K562 (cell line): ENCODE results near the gene RNF207. TPM values are rescaled to one million over a fixed set of nuclear protein-coding genes. Genes with fewer than 3 reads are reported as not detected.

Experiments
- BRCA1 ChIP-seq, 2 experiments: fragments of 450-650 bp in 1 of 2; sonication (generic) in 1 of 2; formaldehyde crosslinking in 1 of 2; IDR thresholded peaks; 2 replicates each; pipeline versions ENCODE4 v1.5.0 to v1.6.1; 2017 to 2020; ENCODE audit warnings: mild to moderate bottlenecking in 1 of 2, missing genetic modification reagents in 1 of 2
- BRD9 ChIP-seq: fragments of 450-650 bp; IDR thresholded peaks from 2 replicates; pipeline ENCODE4 v1.6.1; 2018; ENCODE audit warnings: low read depth; ENCODE audit not compliant: partially characterized antibody
- ELF2 ChIP-seq: fragments of 250-450 bp; sonication (Bioruptor Pico); IDR thresholded peaks from 2 replicates; pipeline ENCODE4 v1.5.0; 2021; ENCODE audit warnings: mild to moderate bottlenecking
- HOXB6 ChIP-seq: fragments of 250-450 bp; sonication (Bioruptor Pico); IDR thresholded peaks from 2 replicates; pipeline ENCODE4 v1.5.1; 2022; ENCODE audit warnings: mild to moderate bottlenecking, borderline replicate concordance
- MEIS2 ChIP-seq: fragments of 450-650 bp; IDR thresholded peaks from 2 replicates; pipeline ENCODE4 v1.6.1; 2014; ENCODE audit warnings: mild to moderate bottlenecking; ENCODE audit not compliant: partially characterized antibody
- POLR2G ChIP-seq: fragments of 200-400 bp; formaldehyde crosslinking; IDR thresholded peaks from 2 replicates; pipeline ENCODE4 v1.6.1; 2017; ENCODE audit warnings: low read depth, mild to moderate bottlenecking, antibody characterized with exemption, low read length, moderate library complexity
- RBM25 ChIP-seq: fragments of 200-400 bp; formaldehyde crosslinking; IDR thresholded peaks from 2 replicates; pipeline ENCODE4 v1.6.1; 2018; ENCODE audit warnings: low read length, low read depth, moderate library complexity; ENCODE audit not compliant: severe bottlenecking
- STAG1 ChIP-seq: sonication (generic); formaldehyde crosslinking; IDR thresholded peaks from 2 replicates; pipeline ENCODE4 v1.5.0; 2020; ENCODE audit warnings: missing genetic modification reagents, borderline replicate concordance
- XRCC4 ChIP-seq: IDR thresholded peaks from one replicate; pipeline ENCODE4 v1.6.1; 2011; ENCODE audit not compliant: insufficient read depth, insufficient read length; ENCODE audit errors: extremely low read depth
- ZBTB17 ChIP-seq: fragments of 450-650 bp; formaldehyde crosslinking; IDR thresholded peaks from 2 replicates; pipeline ENCODE4 v1.4.0; 2020; ENCODE audit warnings: mild to moderate bottlenecking
- ZFP1 ChIP-seq: fragments of 450-650 bp; formaldehyde crosslinking; IDR thresholded peaks from 2 replicates; pipeline ENCODE4 v1.4.0; 2020; ENCODE audit warnings: mild to moderate bottlenecking, mixed read lengths
- ZNF23 ChIP-seq: fragments of 250-450 bp; sonication (Bioruptor Pico); IDR thresholded peaks from 2 replicates; pipeline ENCODE4 v1.4.0; 2020; ENCODE audit warnings: mild to moderate bottlenecking
- ZNF436 ChIP-seq: fragments of 250-450, 450-650 bp; sonication (Bioruptor Pico); formaldehyde crosslinking; IDR thresholded peaks from 2 replicates; pipeline ENCODE4 v1.7.0; 2020; ENCODE audit warnings: mild to moderate bottlenecking
- ZNF696 ChIP-seq: fragments of 250-450 bp; sonication (Bioruptor Pico); conservative IDR thresholded peaks from 2 replicates; pipeline ENCODE4 v1.4.0; 2020; ENCODE audit warnings: mild to moderate bottlenecking, moderate library complexity
- ZNF830 ChIP-seq: fragments of 250-450 bp; sonication (Bioruptor Pico); IDR thresholded peaks from 2 replicates; pipeline ENCODE4 v1.5.0; 2021; ENCODE audit warnings: mild to moderate bottlenecking
- polyA plus RNA-seq, 8 experiments: library from polyadenylated mRNA; depleted of rRNA in 4 of 8; stranded (reverse) in 5 of 8; unstranded in 3 of 8; fragments of >200 nt; fragmentation: Nextera tagmentation in 2 of 8; fragmentation: Illumina TruSeq in 1 of 8; extraction: Ambion mirVana in 2 of 8; extraction: Trizol in 1 of 8; gene quantifications; 2 replicates each; pipeline versions ENCODE4 v1.2.1 to v1.2.3, GENCODE V29; 2011 to 2014; ENCODE audit warnings: inconsistent platforms in 1 of 8, missing spikeins in 1 of 8
- total RNA-seq, 7 experiments: library from RNA; depleted of rRNA in 6 of 7; stranded (reverse); fragments of >200 nt in 6 of 7; fragmentation: Illumina TruSeq in 2 of 7; extraction: Trizol in 2 of 7; gene quantifications; 2 replicates each; pipeline versions ENCODE4 v1.2.1 to v1.2.3, GENCODE V29; 2011 to 2021; ENCODE audit warnings: low replicate concordance in 1 of 7
- TF ChIP-seq, protein P1 (sequence below): sonication (generic); formaldehyde crosslinking; IDR thresholded peaks from 2 replicates; pipeline ENCODE4 v1.8.1; 2022; ENCODE audit warnings: missing genetic modification reagents
- TF ChIP-seq, protein P2 (sequence below), 3 experiments: fragments of 200-800 bp in 1 of 3; sonication (Bioruptor generic) in 1 of 3; sonication (generic) in 1 of 3; formaldehyde crosslinking in 1 of 3; IDR thresholded peaks; 2 replicates each; pipeline versions ENCODE4 v1.6.1 to v1.8.0; 2016 to 2022; ENCODE audit warnings: mild to moderate bottlenecking in 2 of 3, missing compliant biosample characterization in 2 of 3, missing genetic modification characterization in 2 of 3, missing genetic modification reagents in 1 of 3
- TF ChIP-seq, protein P3 (sequence below): sonication (generic); formaldehyde crosslinking; IDR thresholded peaks from 2 replicates; pipeline ENCODE4 v1.8.0; 2023; ENCODE audit warnings: mild to moderate bottlenecking, missing genetic modification reagents
- TF ChIP-seq, protein P4 (sequence below): fragments of 200-400 bp; formaldehyde crosslinking; IDR thresholded peaks from 2 replicates; pipeline ENCODE4 v1.6.1; 2017; ENCODE audit warnings: mild to moderate bottlenecking, low read depth, low read length, moderate library complexity
- TF ChIP-seq, protein P5 (sequence below): fragments of 450-650 bp; IDR thresholded peaks from 2 replicates; pipeline ENCODE4 v1.6.1; 2017; ENCODE audit warnings: antibody characterized with exemption

RNF207 gene
- total and polyA plus RNA-seq, 9 of the 15 experiments (the other 6 are each of a cell fraction or from before 2014, with no cell fraction given) = 2.7 to 30.6 (median 12.9) TPM

DNA sequence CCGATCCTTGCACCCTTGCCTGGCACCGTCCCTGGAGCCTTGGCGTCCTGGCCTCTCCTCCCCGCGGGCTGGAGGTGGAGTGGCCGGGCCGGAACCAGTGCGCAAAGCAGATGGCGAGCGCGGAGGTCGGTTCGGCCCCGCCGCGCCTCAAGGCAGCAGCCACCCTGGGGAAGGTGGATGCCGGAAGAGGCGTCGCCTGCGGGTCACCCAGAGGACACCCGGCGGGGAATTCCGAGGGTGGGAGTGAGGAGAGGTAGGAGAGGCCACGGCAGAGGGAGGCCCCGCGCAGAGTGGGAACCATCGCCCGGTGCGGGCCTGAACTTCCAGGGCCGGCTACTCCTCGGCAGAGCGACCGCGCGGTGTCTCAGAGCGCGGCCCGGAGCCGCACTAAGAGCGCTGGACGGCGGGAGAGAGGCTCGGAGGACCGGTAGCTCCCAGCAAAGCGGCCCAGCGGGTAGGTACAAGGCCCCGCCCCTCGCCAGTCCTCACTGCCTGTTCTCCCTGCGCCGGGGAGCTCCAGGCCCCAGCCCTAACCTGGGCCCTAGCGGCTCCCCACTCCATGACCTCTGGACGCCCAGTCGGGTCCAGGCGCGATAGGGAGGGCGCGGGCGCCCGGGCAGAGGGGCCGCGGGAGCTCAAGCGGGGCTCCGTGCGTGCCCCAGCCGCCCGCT lies at the start of gene RNF207 (continued):
- TF ChIP-seq, protein P1, sequence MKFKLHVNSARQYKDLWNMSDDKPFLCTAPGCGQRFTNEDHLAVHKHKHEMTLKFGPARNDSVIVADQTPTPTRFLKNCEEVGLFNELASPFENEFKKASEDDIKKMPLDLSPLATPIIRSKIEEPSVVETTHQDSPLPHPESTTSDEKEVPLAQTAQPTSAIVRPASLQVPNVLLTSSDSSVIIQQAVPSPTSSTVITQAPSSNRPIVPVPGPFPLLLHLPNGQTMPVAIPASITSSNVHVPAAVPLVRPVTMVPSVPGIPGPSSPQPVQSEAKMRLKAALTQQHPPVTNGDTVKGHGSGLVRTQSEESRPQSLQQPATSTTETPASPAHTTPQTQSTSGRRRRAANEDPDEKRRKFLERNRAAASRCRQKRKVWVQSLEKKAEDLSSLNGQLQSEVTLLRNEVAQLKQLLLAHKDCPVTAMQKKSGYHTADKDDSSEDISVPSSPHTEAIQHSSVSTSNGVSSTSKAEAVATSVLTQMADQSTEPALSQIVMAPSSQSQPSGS (CRISPR knock-in tag) = no peak
- TF ChIP-seq ZNF436 (CRISPR knock-in tag) (no peak), BRCA1 (IDR thresholded peaks at IDR 0.05) (no peak), BRCA1 (CRISPR knock-in tag; IDR thresholded peaks at IDR 0.05) (no peak), ZNF696 (CRISPR knock-in tag) (no peak), MEIS2 (no peak), ZFP1 (CRISPR knock-in tag) (no peak), ZNF23 (no peak), STAG1 (CRISPR knock-in tag) (no peak), HOXB6 (CRISPR knock-in tag) (no peak), ELF2 (CRISPR knock-in tag) (no peak), ZNF830 (CRISPR knock-in tag) (no peak), BRD9 (no peak), POLR2G (peak; percentile 91), XRCC4 (no peak), RBM25 (no peak), ZBTB17 (no peak)
- TF ChIP-seq, protein P2, sequence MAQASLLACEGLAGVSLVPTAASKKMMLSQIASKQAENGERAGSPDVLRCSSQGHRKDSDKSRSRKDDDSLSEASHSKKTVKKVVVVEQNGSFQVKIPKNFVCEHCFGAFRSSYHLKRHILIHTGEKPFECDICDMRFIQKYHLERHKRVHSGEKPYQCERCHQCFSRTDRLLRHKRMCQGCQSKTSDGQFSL (CRISPR knock-in tag; IDR thresholded peaks at IDR 0.05) = no peak
- TF ChIP-seq, protein P2 (tag; IDR thresholded peaks at IDR 0.05) = no peak
- TF ChIP-seq, protein P3, sequence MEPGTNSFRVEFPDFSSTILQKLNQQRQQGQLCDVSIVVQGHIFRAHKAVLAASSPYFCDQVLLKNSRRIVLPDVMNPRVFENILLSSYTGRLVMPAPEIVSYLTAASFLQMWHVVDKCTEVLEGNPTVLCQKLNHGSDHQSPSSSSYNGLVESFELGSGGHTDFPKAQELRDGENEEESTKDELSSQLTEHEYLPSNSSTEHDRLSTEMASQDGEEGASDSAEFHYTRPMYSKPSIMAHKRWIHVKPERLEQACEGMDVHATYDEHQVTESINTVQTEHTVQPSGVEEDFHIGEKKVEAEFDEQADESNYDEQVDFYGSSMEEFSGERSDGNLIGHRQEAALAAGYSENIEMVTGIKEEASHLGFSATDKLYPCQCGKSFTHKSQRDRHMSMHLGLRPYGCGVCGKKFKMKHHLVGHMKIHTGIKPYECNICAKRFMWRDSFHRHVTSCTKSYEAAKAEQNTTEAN = no peak
- TF ChIP-seq, protein P4, sequence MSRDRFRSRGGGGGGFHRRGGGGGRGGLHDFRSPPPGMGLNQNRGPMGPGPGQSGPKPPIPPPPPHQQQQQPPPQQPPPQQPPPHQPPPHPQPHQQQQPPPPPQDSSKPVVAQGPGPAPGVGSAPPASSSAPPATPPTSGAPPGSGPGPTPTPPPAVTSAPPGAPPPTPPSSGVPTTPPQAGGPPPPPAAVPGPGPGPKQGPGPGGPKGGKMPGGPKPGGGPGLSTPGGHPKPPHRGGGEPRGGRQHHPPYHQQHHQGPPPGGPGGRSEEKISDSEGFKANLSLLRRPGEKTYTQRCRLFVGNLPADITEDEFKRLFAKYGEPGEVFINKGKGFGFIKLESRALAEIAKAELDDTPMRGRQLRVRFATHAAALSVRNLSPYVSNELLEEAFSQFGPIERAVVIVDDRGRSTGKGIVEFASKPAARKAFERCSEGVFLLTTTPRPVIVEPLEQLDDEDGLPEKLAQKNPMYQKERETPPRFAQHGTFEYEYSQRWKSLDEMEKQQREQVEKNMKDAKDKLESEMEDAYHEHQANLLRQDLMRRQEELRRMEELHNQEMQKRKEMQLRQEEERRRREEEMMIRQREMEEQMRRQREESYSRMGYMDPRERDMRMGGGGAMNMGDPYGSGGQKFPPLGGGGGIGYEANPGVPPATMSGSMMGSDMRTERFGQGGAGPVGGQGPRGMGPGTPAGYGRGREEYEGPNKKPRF = no peak
- TF ChIP-seq, protein P5, sequence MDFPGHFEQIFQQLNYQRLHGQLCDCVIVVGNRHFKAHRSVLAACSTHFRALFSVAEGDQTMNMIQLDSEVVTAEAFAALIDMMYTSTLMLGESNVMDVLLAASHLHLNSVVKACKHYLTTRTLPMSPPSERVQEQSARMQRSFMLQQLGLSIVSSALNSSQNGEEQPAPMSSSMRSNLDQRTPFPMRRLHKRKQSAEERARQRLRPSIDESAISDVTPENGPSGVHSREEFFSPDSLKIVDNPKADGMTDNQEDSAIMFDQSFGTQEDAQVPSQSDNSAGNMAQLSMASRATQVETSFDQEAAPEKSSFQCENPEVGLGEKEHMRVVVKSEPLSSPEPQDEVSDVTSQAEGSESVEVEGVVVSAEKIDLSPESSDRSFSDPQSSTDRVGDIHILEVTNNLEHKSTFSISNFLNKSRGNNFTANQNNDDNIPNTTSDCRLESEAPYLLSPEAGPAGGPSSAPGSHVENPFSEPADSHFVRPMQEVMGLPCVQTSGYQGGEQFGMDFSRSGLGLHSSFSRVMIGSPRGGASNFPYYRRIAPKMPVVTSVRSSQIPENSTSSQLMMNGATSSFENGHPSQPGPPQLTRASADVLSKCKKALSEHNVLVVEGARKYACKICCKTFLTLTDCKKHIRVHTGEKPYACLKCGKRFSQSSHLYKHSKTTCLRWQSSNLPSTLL = no peak
